ENCODE data around the gene HADHA.

The HADHA gene

GRCh38 chr2:26244309-26245230 is at the start of gene HADHA, which contains the start of gene HADHB:
TSS of gene HADHA (minus strand) at chr2:26244632. CDS start at chr2:26244596, 36 bp downstream.
TSS of gene HADHB (plus strand) at chr2:26244939. CDS start at chr2:26254255, 9,316 bp downstream.
- peaks cover 31% of the 10 kb centered on the region for H3K4me1 ChIP-seq (ENCODE audit: control insufficient read depth, insufficient read depth, low read length)
- peak within 1 kb of the TSS; percentile 91 for H3K4me3 ChIP-seq (ENCODE audit: low read length)
- no peaks in the 10 kb centered on the region for H3K27me3 ChIP-seq (ENCODE audit: control insufficient read depth, insufficient read depth, low read length)
- no peaks in the 10 kb centered on the region for H3K9me3 ChIP-seq (ENCODE audit: control insufficient read depth, low read length)
- H3K36me3 ChIP-seq (ENCODE audit: control insufficient read depth, insufficient read depth, low read length): no peaks in the 10 kb centered on the region
- H3K9ac ChIP-seq (ENCODE audit: low read length): peak within 1 kb of the TSS; percentile 88

DNA sequence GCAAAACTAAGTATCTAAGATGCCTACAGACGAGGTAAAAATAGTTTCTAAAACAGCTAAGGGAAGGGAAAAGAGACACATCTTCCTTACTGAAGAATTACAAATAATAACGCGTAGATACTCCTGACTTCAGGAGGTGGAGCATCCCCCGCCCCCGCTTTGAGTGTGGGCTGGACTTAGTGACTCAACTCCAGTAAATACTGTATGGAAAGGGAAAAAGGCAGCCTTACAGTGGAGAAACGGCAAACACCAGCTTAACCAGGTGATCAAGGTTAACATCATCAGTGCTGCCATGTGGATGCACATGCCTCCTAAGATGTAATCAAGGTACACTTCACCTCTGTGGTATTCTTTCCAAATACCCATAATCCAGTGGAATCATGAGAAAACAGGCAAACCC is 48.2 kb upstream of the HADHA start:
- no peaks in the 10 kb centered on the region for H3K36me3 ChIP-seq (ENCODE audit: control insufficient read depth, insufficient read depth, low read length)
- H3K9me3 ChIP-seq (ENCODE audit: control insufficient read depth, low read length): no peaks in the 10 kb centered on the region
- H3K4me1 ChIP-seq (ENCODE audit: control insufficient read depth, insufficient read depth, low read length): no peaks in the 10 kb centered on the region
- no peak overlapping the region for H3K4me3 ChIP-seq (ENCODE audit: low read length)
- no peak overlapping the region for H3K9ac ChIP-seq (ENCODE audit: low read length)
- no peaks in the 10 kb centered on the region for H3K27me3 ChIP-seq (ENCODE audit: control insufficient read depth, insufficient read depth, low read length)

DNA sequence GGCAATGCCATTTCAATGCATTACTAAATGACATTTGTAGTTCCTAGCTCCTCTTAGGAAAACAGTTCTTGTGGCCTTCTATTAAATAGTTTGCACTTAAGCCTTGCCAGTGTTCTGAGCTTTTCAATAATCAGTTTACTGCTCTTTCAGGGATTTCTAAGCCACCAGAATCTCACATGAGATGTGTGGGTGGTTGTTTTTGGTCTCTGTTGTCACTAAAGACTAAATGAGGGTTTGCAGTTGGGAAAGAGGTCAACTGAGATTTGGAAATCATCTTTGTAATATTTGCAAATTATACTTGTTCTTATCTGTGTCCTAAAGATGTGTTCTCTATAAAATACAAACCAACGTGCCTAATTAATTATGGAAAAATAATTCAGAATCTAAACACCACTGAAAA is 45.6 kb upstream of the HADHA start:
- Histone ChIP-seq H3K9me3 (ENCODE audit: control insufficient read depth, low read length) (no peaks in the 10 kb centered on the region), H3K9ac (ENCODE audit: low read length) (no peak overlapping the region), H3K36me3 (ENCODE audit: control insufficient read depth, insufficient read depth, low read length) (no peaks in the 10 kb centered on the region), H3K27me3 (ENCODE audit: control insufficient read depth, insufficient read depth, low read length) (no peaks in the 10 kb centered on the region), H3K4me3 (ENCODE audit: low read length) (no peak overlapping the region), H3K4me1 (ENCODE audit: control insufficient read depth, insufficient read depth, low read length) (no peaks in the 10 kb centered on the region)

GRCh38 chr2:26285931-26286330 is 41.5 kb upstream of the HADHA start:
- Histone ChIP-seq H3K36me3 (ENCODE audit: control insufficient read depth, insufficient read depth, low read length) (no peaks in the 10 kb centered on the region), H3K27me3 (ENCODE audit: control insufficient read depth, insufficient read depth, low read length) (no peaks in the 10 kb centered on the region), H3K4me3 (ENCODE audit: low read length) (no peak overlapping the region), H3K9ac (ENCODE audit: low read length) (no peak overlapping the region), H3K9me3 (ENCODE audit: control insufficient read depth, low read length) (no peaks in the 10 kb centered on the region), H3K4me1 (ENCODE audit: control insufficient read depth, insufficient read depth, low read length) (peaks cover 5% of the 10 kb centered on the region)

- H3K4me1 ChIP-seq (ENCODE audit: control insufficient read depth, insufficient read depth, low read length): peaks cover 6% of the 10 kb centered on the region
- H3K36me3 ChIP-seq (ENCODE audit: control insufficient read depth, insufficient read depth, low read length): no peaks in the 10 kb centered on the region
- no peak overlapping the region for H3K9ac ChIP-seq (ENCODE audit: low read length)
- no peak overlapping the region for H3K4me3 ChIP-seq (ENCODE audit: low read length)
- H3K9me3 ChIP-seq (ENCODE audit: control insufficient read depth, low read length): no peaks in the 10 kb centered on the region
- no peaks in the 10 kb centered on the region for H3K27me3 ChIP-seq (ENCODE audit: control insufficient read depth, insufficient read depth, low read length)
Observed at GRCh38 chr2:26284132-26284531, 39.7 kb upstream of the HADHA start.

DNA sequence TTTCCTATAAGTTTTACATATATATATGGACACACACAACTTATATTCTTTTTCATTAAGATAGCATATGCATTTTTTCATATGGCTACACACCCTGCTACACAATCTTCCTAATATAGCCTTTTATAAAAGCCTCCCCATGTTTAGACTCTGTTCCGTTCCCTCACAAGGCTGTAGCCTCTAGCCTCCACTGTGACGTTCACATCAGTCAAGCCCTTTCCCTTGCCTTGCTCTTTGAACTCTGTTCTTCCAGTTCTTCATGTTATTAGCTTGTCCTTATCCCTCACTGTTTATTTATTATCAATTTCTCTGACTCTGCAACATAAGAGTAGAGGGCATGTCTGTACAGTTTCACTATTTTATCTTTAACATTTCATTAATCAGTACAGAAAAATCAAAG is 39.2 kb upstream of the HADHA start:
- Histone ChIP-seq H3K9ac (ENCODE audit: low read length) (no peak overlapping the region), H3K27me3 (ENCODE audit: control insufficient read depth, insufficient read depth, low read length) (no peaks in the 10 kb centered on the region), H3K4me3 (ENCODE audit: low read length) (no peak overlapping the region), H3K36me3 (ENCODE audit: control insufficient read depth, insufficient read depth, low read length) (peaks cover 4% of the 10 kb centered on the region), H3K9me3 (ENCODE audit: control insufficient read depth, low read length) (no peaks in the 10 kb centered on the region), H3K4me1 (ENCODE audit: control insufficient read depth, insufficient read depth, low read length) (peaks cover 6% of the 10 kb centered on the region)

DNA sequence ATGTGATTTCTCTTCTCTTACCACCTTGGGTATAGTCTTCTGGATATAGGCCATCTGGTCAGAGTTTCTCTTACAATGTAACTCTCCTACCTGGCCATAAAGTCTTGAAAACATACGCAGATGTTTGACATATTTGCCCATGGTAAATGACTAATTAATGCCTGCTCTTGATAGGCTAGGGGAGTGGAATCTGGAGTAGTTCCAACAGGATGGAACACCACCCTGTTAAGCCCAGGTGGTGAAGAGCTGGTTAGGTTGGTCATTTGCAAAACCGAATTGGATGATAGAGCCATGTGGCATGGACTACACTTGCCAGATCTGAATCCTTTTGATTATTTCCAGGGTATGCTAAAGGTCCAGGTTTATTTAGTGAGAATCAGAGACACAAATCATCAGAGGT is 36.8 kb upstream of the HADHA start:
- H3K9ac ChIP-seq (ENCODE audit: low read length): no peak overlapping the region
- peaks cover 7% of the 10 kb centered on the region for H3K36me3 ChIP-seq (ENCODE audit: control insufficient read depth, insufficient read depth, low read length)
- no peak overlapping the region for H3K4me3 ChIP-seq (ENCODE audit: low read length)
- peaks cover 6% of the 10 kb centered on the region for H3K4me1 ChIP-seq (ENCODE audit: control insufficient read depth, insufficient read depth, low read length)
- no peaks in the 10 kb centered on the region for H3K27me3 ChIP-seq (ENCODE audit: control insufficient read depth, insufficient read depth, low read length)
- H3K9me3 ChIP-seq (ENCODE audit: control insufficient read depth, low read length): no peaks in the 10 kb centered on the region

DNA sequence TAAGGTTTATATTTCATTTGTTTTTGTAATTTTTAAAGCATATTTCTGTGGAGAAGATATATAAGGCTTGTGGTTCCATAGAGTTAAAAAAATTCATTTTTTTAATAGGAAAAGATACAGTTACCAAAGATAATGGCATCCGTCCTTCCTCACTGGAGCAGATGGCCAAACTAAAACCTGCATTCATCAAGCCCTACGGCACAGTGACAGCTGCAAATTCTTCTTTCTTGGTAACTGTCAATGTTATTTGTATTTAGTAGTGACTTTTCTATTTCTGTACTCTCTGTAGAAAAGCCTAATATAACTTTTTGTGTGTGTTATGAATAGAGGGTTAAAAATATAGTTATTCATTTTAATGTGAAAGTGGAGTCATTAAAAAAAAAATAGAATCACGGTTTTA is 35.5 kb upstream of the HADHA start:
- Histone ChIP-seq H3K4me3 (ENCODE audit: low read length) (no peak overlapping the region), H3K9ac (ENCODE audit: low read length) (no peak overlapping the region), H3K9me3 (ENCODE audit: control insufficient read depth, low read length) (no peaks in the 10 kb centered on the region), H3K36me3 (ENCODE audit: control insufficient read depth, insufficient read depth, low read length) (peaks cover 7% of the 10 kb centered on the region), H3K4me1 (ENCODE audit: control insufficient read depth, insufficient read depth, low read length) (peaks cover 6% of the 10 kb centered on the region), H3K27me3 (ENCODE audit: control insufficient read depth, insufficient read depth, low read length) (no peaks in the 10 kb centered on the region)

- Histone ChIP-seq H3K9ac (ENCODE audit: low read length) (no peak overlapping the region), H3K4me1 (ENCODE audit: control insufficient read depth, insufficient read depth, low read length) (peaks cover 18% of the 10 kb centered on the region), H3K4me3 (ENCODE audit: low read length) (no peak overlapping the region), H3K27me3 (ENCODE audit: control insufficient read depth, insufficient read depth, low read length) (no peaks in the 10 kb centered on the region), H3K36me3 (ENCODE audit: control insufficient read depth, insufficient read depth, low read length) (peaks cover 7% of the 10 kb centered on the region), H3K9me3 (ENCODE audit: control insufficient read depth, low read length) (no peaks in the 10 kb centered on the region)
Observed at GRCh38 chr2:26276484-26277227, 32.2 kb upstream of the HADHA start.

GRCh38 chr2:26274058-26274613 is 29.7 kb upstream of the HADHA start:
- no peaks in the 10 kb centered on the region for H3K9me3 ChIP-seq (ENCODE audit: control insufficient read depth, low read length)
- H3K36me3 ChIP-seq (ENCODE audit: control insufficient read depth, insufficient read depth, low read length): peaks cover 7% of the 10 kb centered on the region
- no peak overlapping the region for H3K9ac ChIP-seq (ENCODE audit: low read length)
- no peak overlapping the region for H3K4me3 ChIP-seq (ENCODE audit: low read length)
- H3K4me1 ChIP-seq (ENCODE audit: control insufficient read depth, insufficient read depth, low read length): peaks cover 13% of the 10 kb centered on the region
- no peaks in the 10 kb centered on the region for H3K27me3 ChIP-seq (ENCODE audit: control insufficient read depth, insufficient read depth, low read length)

DNA sequence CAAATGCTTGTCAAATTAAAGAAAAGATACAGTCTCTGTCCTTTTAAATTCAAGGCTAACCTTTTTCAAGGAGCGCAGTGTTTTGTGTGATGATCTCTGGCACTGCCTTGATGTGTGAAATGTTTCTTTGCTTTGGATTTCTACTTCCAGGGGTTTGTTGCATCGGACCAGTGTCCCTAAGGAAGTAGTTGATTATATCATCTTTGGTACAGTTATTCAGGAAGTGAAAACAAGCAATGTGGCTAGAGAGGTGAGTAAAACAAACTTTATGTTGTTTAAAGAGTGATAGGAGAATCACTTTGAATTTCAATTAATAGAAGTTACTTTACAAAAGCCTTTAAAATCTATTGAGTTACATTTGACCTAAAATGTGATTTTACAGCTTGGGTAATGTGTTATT is 29.1 kb upstream of the HADHA start:
- no peaks in the 10 kb centered on the region for H3K27me3 ChIP-seq (ENCODE audit: control insufficient read depth, insufficient read depth, low read length)
- no peaks in the 10 kb centered on the region for H3K9me3 ChIP-seq (ENCODE audit: control insufficient read depth, low read length)
- H3K9ac ChIP-seq (ENCODE audit: low read length): no peak overlapping the region
- peaks cover 13% of the 10 kb centered on the region for H3K4me1 ChIP-seq (ENCODE audit: control insufficient read depth, insufficient read depth, low read length)
- H3K36me3 ChIP-seq (ENCODE audit: control insufficient read depth, insufficient read depth, low read length): peaks cover 2% of the 10 kb centered on the region
- H3K4me3 ChIP-seq (ENCODE audit: low read length): no peak overlapping the region

GRCh38 chr2:26270373-26270772 is 25.9 kb upstream of the HADHA start:
- Histone ChIP-seq H3K27me3 (ENCODE audit: control insufficient read depth, insufficient read depth, low read length) (no peaks in the 10 kb centered on the region), H3K9ac (ENCODE audit: low read length) (no peak overlapping the region), H3K4me3 (ENCODE audit: low read length) (no peak overlapping the region), H3K9me3 (ENCODE audit: control insufficient read depth, low read length) (no peaks in the 10 kb centered on the region), H3K4me1 (ENCODE audit: control insufficient read depth, insufficient read depth, low read length) (peaks cover 13% of the 10 kb centered on the region), H3K36me3 (ENCODE audit: control insufficient read depth, insufficient read depth, low read length) (no peaks in the 10 kb centered on the region)
